Regular cardiac myocyte (primary cell): Measurements from ENCODE around the gene RPL22. TPM values are rescaled to one million over a fixed set of nuclear protein-coding genes. Genes with fewer than 3 reads are reported as not detected.

Source experiments
- total RNA-seq: library from RNA; depleted of rRNA; stranded (reverse); fragments of >200 nt; gene quantifications from 2 replicates; pipeline ENCODE4 v1.2.3, GENCODE V29; 2014

RPL22 gene
- 117 and 153 TPM in 2 replicates for total RNA-seq

GRCh38 chr1:6199298-6200187 lies at the start of gene RPL22:
Gene RPL22, minus strand, starts transcription at chr1:6199595. Its CDS starts 22 bp downstream, at chr1:6199573.

GRCh38 chr1:6243993-6244392 lies 44.6 kb upstream of the RPL22 start, which contains the start of gene HES3:
Gene HES3, plus strand, starts transcription at chr1:6244179. Its CDS starts 187 bp downstream, at chr1:6244366.

GRCh38 chr1:6205849-6206519 lies 6.6 kb upstream of the RPL22 start, which contains the start of gene RNF207:
Gene RNF207, plus strand, starts transcription at chr1:6206119. Its CDS starts 417 bp downstream, at chr1:6206536.

GRCh38 chr1:6180268-6180706 lies 19.1 kb downstream of the RPL22 start, which contains the start of gene CHD5:
Gene CHD5, minus strand, starts transcription at chr1:6180321. Its CDS starts 298 bp downstream, at chr1:6180023.

Other genes with a start within 250 kb of the RPL22 start
- gene NPHP4, start 207.2 kb downstream of the RPL22 start, total RNA-seq = 3.7 and 6.1 TPM in 2 replicates
- gene KCNAB2, start 153.7 kb downstream of the RPL22 start, total RNA-seq = 1.9 and 2.0 TPM in 2 replicates
- gene CHD5, start 19.3 kb downstream of the RPL22 start, total RNA-seq = under 0.01 TPM in 2 replicates
- gene RNF207, start 6.5 kb upstream of the RPL22 start, total RNA-seq = 13.0 and 22.6 TPM in 2 replicates
- 112 TPM in 2 replicates for gene ICMT, start 36.4 kb upstream of the RPL22 start, total RNA-seq
- gene HES3, start 44.6 kb upstream of the RPL22 start, total RNA-seq = not detected in 2 replicates
- 2.1 and 2.8 TPM in 2 replicates for gene GPR153, start 61.5 kb upstream of the RPL22 start, total RNA-seq
- 14.4 and 47.0 TPM in 2 replicates for gene ACOT7, start 194.2 kb upstream of the RPL22 start, total RNA-seq
- 0.77 and 0.85 TPM in 2 replicates for gene HES2, start 220.3 kb upstream of the RPL22 start, total RNA-seq
- gene ESPN, start 225.2 kb upstream of the RPL22 start, total RNA-seq = under 0.01 and 0.19 TPM in 2 replicates